HG03159 (cell line): ENCODE data around the gene SLC44A4.

Experiments
- ATAC-seq: cut with Tn5 transposase; IDR thresholded peaks from one replicate; pipeline ENCODE4 v1.9.1; 2021; ENCODE audit warnings: mild to moderate bottlenecking, moderate library complexity; ENCODE audit not compliant: unreplicated experiment

The SLC44A4 gene

GRCh38 chr6:31901415-31901952, 22.7 kb upstream of the SLC44A4 start:
- ATAC-seq = no peak

- no peak for ATAC-seq
Measured at GRCh38 chr6:31900917-31901414, 22.2 kb upstream of the SLC44A4 start.

GRCh38 chr6:31899882-31900722, 21.3 kb upstream of the SLC44A4 start:
- ATAC-seq = no peak

- ATAC-seq = no peak
Measured at GRCh38 chr6:31899215-31899614, 20.4 kb upstream of the SLC44A4 start.

GRCh38 chr6:31898383-31899011, 19.7 kb upstream of the SLC44A4 start:
- ATAC-seq = no peak

- no peak for ATAC-seq
Measured at GRCh38 chr6:31897612-31898382, 19.0 kb upstream of the SLC44A4 start, which contains the start of gene EHMT2. EHMT2 (minus strand) TSS chr6:31897698; CDS start chr6:31897677, 21 bp downstream.

- ATAC-seq = no peak
Measured at GRCh38 chr6:31896856-31897611, 18.2 kb upstream of the SLC44A4 start.

GRCh38 chr6:31896493-31896855, 17.7 kb upstream of the SLC44A4 start:
- no peak for ATAC-seq

GRCh38 chr6:31892821-31893220, 14.0 kb upstream of the SLC44A4 start:
- ATAC-seq = no peak

GRCh38 chr6:31889331-31889972, 10.7 kb upstream of the SLC44A4 start:
- no peak for ATAC-seq

- ATAC-seq = no peak
Measured at GRCh38 chr6:31888276-31889258, 9.8 kb upstream of the SLC44A4 start.

GRCh38 chr6:31887173-31888007, 8.6 kb upstream of the SLC44A4 start:
- no peak for ATAC-seq

- no peak for ATAC-seq
Measured at GRCh38 chr6:31886541-31886991, 7.8 kb upstream of the SLC44A4 start.

- ATAC-seq = no peak
Measured at GRCh38 chr6:31884528-31885035, 5.8 kb upstream of the SLC44A4 start.

- ATAC-seq = no peak
Measured at GRCh38 chr6:31883676-31884075, 4.9 kb upstream of the SLC44A4 start.

GRCh38 chr6:31882344-31882743, 3.5 kb upstream of the SLC44A4 start:
- ATAC-seq = no peak

GRCh38 chr6:31881136-31881859, 2.5 kb upstream of the SLC44A4 start:
- ATAC-seq = no peak
